Tibial artery (tissue), 4 donors: ENCODE measurements around the gene CAPN5.

Experiments used
- DNase-seq, 2 donors: peaks; one replicate each; pipeline ENCODE4 v3.0.0-alpha.2; 2019
- H3K27ac ChIP-seq, 2 donors: fragments of 200-600 bp; sonication (generic) in 1 of 2; 1 replicate in 1 of 2; 2 replicates in 1 of 2; pipeline ENCODE4 v1.5.1; 2018 to 2019; ENCODE audit warnings: mild to moderate bottlenecking in 1 of 2
- H3K27me3 ChIP-seq, 2 donors: fragments of 200-600 bp; sonication (generic) in 1 of 2; one replicate each; pipeline versions ENCODE4 v1.5.1 to v1.6.0; 2016 to 2019
- H3K36me3 ChIP-seq, 3 donors: fragments of 200-600 bp; sonication (generic) in 2 of 3; one replicate each; pipeline ENCODE4 v1.5.1; 2016 to 2019; ENCODE audit warnings: mild to moderate bottlenecking in 2 of 3
- H3K4me1 ChIP-seq, 4 donors: fragments of 200-600 bp; sonication (generic) in 2 of 4; 1 replicate in 3 of 4; 2 replicates in 1 of 4; pipeline ENCODE4 v1.5.1; 2016 to 2019
- H3K4me3 ChIP-seq, 2 donors: fragments of 200-600 bp; sonication (generic) in 1 of 2; 1 replicate in 1 of 2; 2 replicates in 1 of 2; pipeline ENCODE4 v1.5.1; 2018 to 2019; ENCODE audit warnings: mild to moderate bottlenecking in 2 of 2
- H3K9me3 ChIP-seq, 3 donors: fragments of 200-600 bp; sonication (generic) in 1 of 3; one replicate each; pipeline ENCODE4 v1.5.1; 2016 to 2019
- CTCF ChIP-seq, 2 experiments: fragments of 200-600 bp in 1 of 2; fragments of 450-650 bp in 1 of 2; IDR thresholded peaks; one replicate each; pipeline ENCODE4 v1.5.1; 2017 to 2019; ENCODE audit warnings: antibody characterized with exemption in 2 of 2, mild to moderate bottlenecking in 1 of 2, moderate library complexity in 1 of 2
- intact Hi-C: fragments of 100-400 bp; cut with DNase I; formaldehyde crosslinking; loops from one replicate; pipeline ENCODE4 v1.15.0; 2023; ENCODE audit warnings: low total_unique reads

Gene CAPN5

DNA sequence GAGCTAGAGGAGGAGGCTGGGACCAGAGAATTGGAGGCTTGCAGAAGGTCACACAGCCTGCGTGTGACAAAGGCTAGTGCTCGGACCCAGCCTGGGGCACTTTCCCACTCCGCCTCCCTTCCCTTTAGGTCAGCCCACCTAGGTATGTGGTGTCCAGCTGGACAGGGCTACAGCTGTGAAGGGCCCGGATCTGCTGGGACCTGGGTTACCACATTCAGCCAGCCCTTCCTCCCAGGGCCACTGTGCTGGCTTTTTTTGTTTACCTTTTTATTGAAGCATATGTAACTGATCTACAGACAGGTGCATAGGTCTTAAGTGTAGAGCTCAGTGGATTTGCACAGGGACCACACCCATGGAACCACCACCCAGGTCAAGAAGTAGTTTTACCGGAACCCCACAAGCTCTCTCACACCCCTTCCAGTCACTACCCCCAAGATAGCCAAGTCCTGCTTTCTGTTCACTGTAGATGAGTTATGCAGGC, 8.7 kb downstream of the CAPN5 start:
- H3K36me3 ChIP-seq = no peaks in the 10 kb centered on the region
- H3K9me3 ChIP-seq = no peaks in the 10 kb centered on the region
- no peak for TF ChIP-seq CTCF (IDR thresholded peaks at IDR 0.05)
- peak overlapping the region in 1 of 2 donors; percentile 86 for H3K27ac ChIP-seq
- no peak overlapping the region for H3K4me3 ChIP-seq
- DNase-seq = no peak
- intact Hi-C loops = no loop called here
- no peaks in the 10 kb centered on the region for H3K27me3 ChIP-seq
- H3K4me1 ChIP-seq = peaks cover 0 to 32% (median 29%) of the 10 kb centered on the region in 4 donors

DNA sequence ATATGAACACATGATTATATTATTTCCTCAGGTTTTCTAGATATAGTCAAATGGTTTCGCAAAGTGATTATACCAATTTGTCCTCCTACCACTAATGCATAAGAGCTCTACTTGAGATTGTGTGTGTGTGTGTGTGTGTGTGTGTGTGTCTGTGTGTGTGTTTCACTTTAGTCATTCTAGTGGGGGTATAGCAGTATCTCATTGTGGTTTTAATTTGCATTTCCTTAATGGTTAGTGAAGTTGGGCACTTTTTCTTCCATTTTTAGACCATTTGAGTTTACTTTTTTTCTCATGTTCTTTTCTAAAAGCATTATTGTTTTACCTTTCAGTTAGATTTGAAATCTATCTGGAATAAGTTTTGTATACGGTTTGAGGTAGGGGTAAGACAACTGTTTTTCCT, 12.9 kb downstream of the CAPN5 start:
- no peak for DNase-seq
- intact Hi-C loops = no loop called here
- H3K4me1 ChIP-seq = peaks cover 0 to 12% (median 7%) of the 10 kb centered on the region in 4 donors
- H3K4me3 ChIP-seq = no peak overlapping the region
- no peak overlapping the region for H3K27ac ChIP-seq
- no peaks in the 10 kb centered on the region for H3K9me3 ChIP-seq
- H3K36me3 ChIP-seq = no peaks in the 10 kb centered on the region
- H3K27me3 ChIP-seq = no peaks in the 10 kb centered on the region
- TF ChIP-seq CTCF (IDR thresholded peaks at IDR 0.05) = no peak

DNA sequence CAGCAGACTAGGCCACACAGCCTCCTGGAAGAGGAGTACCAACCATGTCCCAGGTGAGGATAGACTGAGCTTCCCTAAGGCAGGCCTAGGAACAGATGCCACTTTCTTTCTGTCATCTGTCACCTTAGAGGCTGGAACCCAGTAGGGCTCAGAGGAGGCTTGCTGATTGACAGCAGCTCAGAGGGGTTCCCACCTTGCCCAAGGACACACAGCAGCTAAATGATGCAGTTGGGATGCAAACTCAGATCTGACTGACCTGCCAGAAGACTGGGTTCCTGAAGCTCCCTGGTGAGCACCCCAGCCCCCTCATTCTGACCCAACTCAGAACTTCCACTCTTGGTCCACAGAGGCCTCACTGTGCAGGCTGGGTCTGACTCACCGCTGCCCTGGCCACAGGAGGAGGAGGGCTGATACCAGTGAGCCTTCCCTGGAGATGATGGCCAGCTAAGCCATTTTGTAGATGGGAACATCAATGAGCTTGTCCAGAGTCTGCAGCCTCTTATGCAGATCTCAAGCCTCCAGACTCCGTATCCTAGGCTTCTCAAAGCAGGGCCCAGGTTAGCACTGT, 14.0 kb downstream of the CAPN5 start:
- no peaks in the 10 kb centered on the region for H3K9me3 ChIP-seq
- no peak overlapping the region for H3K27ac ChIP-seq
- H3K4me3 ChIP-seq = no peak overlapping the region
- intact Hi-C loops = no loop called here
- peak in 1 of 2 donors; percentile 16 for DNase-seq
- no peaks in the 10 kb centered on the region for H3K36me3 ChIP-seq
- H3K27me3 ChIP-seq = no peaks in the 10 kb centered on the region
- TF ChIP-seq CTCF (IDR thresholded peaks at IDR 0.05) = no peak
- H3K4me1 ChIP-seq = peaks cover 0 to 10% (median 5%) of the 10 kb centered on the region in 4 donors

DNA sequence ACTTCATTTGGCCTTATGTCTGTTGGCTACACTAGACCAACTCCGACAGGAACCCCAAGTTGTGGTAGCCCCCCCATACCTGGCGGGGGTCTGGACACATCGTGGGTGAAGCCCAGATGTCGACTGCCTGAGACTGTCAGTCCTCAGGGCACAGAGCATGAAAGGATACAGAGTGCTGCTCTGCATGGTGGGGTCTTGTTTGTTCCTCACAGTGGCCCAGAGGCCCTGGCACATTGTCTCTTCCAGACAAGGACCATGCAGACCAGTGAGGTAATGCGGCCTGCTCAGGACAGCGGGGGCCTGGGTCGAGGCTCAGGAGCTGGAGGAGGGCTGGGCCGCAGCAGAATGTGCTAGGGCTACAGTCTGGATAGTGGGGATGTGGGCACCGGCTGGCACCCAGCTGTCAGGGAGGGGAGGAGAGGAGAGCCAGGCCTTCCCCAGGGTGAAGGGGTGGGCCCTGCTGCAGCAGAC, 14.6 kb downstream of the CAPN5 start:
- Histone ChIP-seq H3K4me3 (no peak overlapping the region), H3K27ac (no peak overlapping the region), H3K27me3 (no peaks in the 10 kb centered on the region), H3K9me3 (no peaks in the 10 kb centered on the region), H3K4me1 (peaks cover 0 to 10% (median 5%) of the 10 kb centered on the region in 4 donors), H3K36me3 (no peaks in the 10 kb centered on the region)
- intact Hi-C loops = no loop called here
- DNase-seq = peak in 1 of 2 donors; percentile 60
- no peak for TF ChIP-seq CTCF (IDR thresholded peaks at IDR 0.05)

DNA sequence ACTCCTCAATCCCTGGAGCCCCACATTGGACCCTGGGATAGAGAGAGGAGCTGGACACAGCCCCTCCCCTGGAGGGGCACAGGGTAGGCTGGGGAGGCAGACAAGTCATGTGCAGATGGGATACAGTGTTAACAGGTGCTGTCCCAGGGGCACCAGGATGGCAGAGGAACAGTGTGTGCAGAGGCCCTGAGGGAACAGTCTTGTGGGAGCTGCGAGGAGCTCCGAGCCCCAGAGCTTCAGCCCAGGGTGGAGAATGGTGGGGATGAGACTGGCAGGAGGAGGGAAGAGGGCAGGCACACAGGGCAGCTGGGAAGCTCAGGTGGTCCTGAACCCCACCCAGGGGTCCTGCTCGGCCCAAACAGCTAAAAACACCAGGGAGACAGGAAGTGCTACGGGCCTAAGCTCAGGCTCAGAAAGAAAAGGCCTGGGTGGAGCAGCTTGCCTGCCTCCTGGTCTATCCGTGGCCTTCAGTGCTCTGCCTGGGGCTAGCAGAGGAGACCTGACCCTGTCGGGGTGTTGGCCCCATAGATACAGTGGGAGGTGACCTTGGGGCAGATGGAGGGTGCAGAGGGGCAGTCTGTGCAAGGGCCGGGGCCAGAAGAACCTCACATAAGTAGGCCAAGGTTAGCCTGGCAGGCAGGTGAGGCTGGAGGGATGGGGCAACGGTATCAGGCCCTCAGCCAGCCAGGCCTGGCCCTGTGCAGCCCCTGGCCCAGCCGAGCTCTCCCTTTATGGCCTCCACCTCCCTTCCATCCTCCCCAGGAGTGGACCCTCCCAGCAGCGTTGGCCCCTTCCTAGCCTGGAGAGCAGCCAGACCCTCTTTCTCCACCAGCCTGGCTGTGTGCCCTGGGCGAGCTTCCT, 15.4 kb downstream of the CAPN5 start:
- peak overlapping the region in 1 of 2 donors; percentile 35 for H3K27ac ChIP-seq
- H3K36me3 ChIP-seq = no peaks in the 10 kb centered on the region
- H3K4me3 ChIP-seq = no peak overlapping the region
- TF ChIP-seq CTCF (IDR thresholded peaks at IDR 0.05) = no peak
- peaks cover 0 to 10% (median 5%) of the 10 kb centered on the region in 4 donors for H3K4me1 ChIP-seq
- intact Hi-C loops = no loop called here
- H3K9me3 ChIP-seq = no peaks in the 10 kb centered on the region
- peak in 1 of 2 donors; percentile 59 for DNase-seq
- H3K27me3 ChIP-seq = no peaks in the 10 kb centered on the region
